ENCODE data around the gene NRF1. TPM values are rescaled to one million over a fixed set of nuclear protein-coding genes. Genes with fewer than 3 reads are reported as not detected.
"Not testable (repeated sequence)": the region's sequence is repeated elsewhere in the genome, so short reads cannot be mapped to it uniquely, and the experiment has no call there.

Gene NRF1
- total RNA-seq, 1 experiment from 2014 or later = 25.9 TPM

- ChIA-PET RAD21 (ENCODE audit: low non-redundant PET in 1 of 2, low total read pairs in 2 of 2, uncharacterized antibody in 2 of 2, unreplicated experiment in 2 of 2) (no interaction called here), POLR2A (no interaction called here), CTCF (no interaction called here)
- Histone ChIP-seq H3K4me1 (ENCODE audit: control insufficient read depth in 1 of 2, insufficient read depth in 2 of 2, low read length in 2 of 2) (0 out of 4 replicates have a peak, but pooled peaks cover 0 to 5% of the 10 kb centered on the region in 2 experiments), H3K27me3 (ENCODE audit: insufficient read depth, low read length) (no peaks in the 10 kb centered on the region), H3K36me3 (ENCODE audit: control insufficient read depth in 1 of 2, insufficient read depth in 2 of 2, low read length in 2 of 2) (peaks cover 12 to 25% of the 10 kb centered on the region in 2 experiments; a peak in 3 of 4 replicates), H3K9me2 (ENCODE audit: insufficient read depth) (no peaks in the 10 kb centered on the region), H3K9me3 (ENCODE audit: control insufficient read depth in 1 of 2, insufficient read depth in 1 of 2, low read depth in 1 of 2, low read length in 2 of 2) (peaks cover 0 to 1% of the 10 kb centered on the region in 2 experiments; a peak in 1 of 4 replicates), H4K20me1 (ENCODE audit: insufficient read depth) (no peaks in the 10 kb centered on the region), H3K9ac (ENCODE audit: low read length) (no peak overlapping the region), H3K4me3 (replicated peaks in 1 of 2; ENCODE audit: low read depth in 1 of 2, low read length in 2 of 2) (no peak overlapping the region), H2AFZ (ENCODE audit: low read depth, low read length, poor library complexity, severe bottlenecking) (no peak overlapping the region), H3K79me2 (ENCODE audit: insufficient read depth, low read length) (peaks cover 61% of the 10 kb centered on the region), H3K27ac (ENCODE audit: low read depth, low read length) (no peak overlapping the region), H3K4me2 (ENCODE audit: low read length) (no peak overlapping the region)
- DNase-seq (ENCODE audit: low read depth, low spot score) (no peak), ATAC-seq (no peak)
- BruUV-seq (replicated peaks) = no TSS peak
- TF ChIP-seq, protein P1, sequence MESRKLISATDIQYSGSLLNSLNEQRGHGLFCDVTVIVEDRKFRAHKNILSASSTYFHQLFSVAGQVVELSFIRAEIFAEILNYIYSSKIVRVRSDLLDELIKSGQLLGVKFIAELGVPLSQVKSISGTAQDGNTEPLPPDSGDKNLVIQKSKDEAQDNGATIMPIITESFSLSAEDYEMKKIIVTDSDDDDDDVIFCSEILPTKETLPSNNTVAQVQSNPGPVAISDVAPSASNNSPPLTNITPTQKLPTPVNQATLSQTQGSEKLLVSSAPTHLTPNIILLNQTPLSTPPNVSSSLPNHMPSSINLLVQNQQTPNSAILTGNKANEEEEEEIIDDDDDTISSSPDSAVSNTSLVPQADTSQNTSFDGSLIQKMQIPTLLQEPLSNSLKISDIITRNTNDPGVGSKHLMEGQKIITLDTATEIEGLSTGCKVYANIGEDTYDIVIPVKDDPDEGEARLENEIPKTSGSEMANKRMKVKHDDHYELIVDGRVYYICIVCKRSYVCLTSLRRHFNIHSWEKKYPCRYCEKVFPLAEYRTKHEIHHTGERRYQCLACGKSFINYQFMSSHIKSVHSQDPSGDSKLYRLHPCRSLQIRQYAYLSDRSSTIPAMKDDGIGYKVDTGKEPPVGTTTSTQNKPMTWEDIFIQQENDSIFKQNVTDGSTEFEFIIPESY (IDR thresholded peaks at IDR 0.05; ENCODE audit: extremely low read depth, insufficient replicate concordance, low read length) = no peak
- intact Hi-C loops (cut with micrococcal nuclease) = no loop called here
Measured at GRCh38 chr7:129655811-129656210, 44.3 kb downstream of the NRF1 start.

DNA sequence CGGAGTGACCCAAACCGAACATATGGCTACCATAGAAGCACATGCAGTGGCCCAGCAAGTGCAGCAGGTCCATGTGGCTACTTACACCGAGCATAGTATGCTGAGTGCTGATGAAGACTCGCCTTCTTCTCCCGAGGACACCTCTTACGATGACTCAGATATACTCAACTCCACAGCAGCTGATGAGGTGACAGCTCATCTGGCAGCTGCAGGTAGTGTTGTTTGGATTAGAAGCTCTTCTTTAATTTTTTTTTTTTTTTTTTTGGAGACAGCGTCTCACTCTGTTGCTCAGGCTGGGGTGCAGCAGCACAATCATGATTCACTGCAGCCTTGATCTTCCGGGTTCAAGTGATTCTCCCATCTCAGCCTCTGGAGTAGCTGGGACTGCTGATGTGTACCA, 45.8 kb downstream of the NRF1 start:
- Histone ChIP-seq H3K27me3 (ENCODE audit: insufficient read depth, low read length) (no peaks in the 10 kb centered on the region), H3K9me3 (ENCODE audit: control insufficient read depth in 1 of 2, insufficient read depth in 1 of 2, low read depth in 1 of 2, low read length in 2 of 2) (peaks cover 2 to 3% of the 10 kb centered on the region in 2 experiments; a peak in 2 of 4 replicates), H3K9ac (ENCODE audit: low read length) (no peak overlapping the region), H3K4me1 (ENCODE audit: control insufficient read depth in 1 of 2, insufficient read depth in 2 of 2, low read length in 2 of 2) (0 out of 4 replicates have a peak, but pooled peaks cover 0 to 5% of the 10 kb centered on the region in 2 experiments), H3K27ac (ENCODE audit: low read depth, low read length) (no peak overlapping the region), H2AFZ (ENCODE audit: low read depth, low read length, poor library complexity, severe bottlenecking) (no peak overlapping the region), H3K79me2 (ENCODE audit: insufficient read depth, low read length) (peaks cover 52% of the 10 kb centered on the region), H3K9me2 (ENCODE audit: insufficient read depth) (no peaks in the 10 kb centered on the region), H4K20me1 (ENCODE audit: insufficient read depth) (no peaks in the 10 kb centered on the region), H3K36me3 (ENCODE audit: control insufficient read depth in 1 of 2, insufficient read depth in 2 of 2, low read length in 2 of 2) (peaks cover 12 to 37% of the 10 kb centered on the region in 2 experiments; a peak in 3 of 4 replicates), H3K4me3 (replicated peaks in 1 of 2; ENCODE audit: low read depth in 1 of 2, low read length in 2 of 2) (no peak overlapping the region), H3K4me2 (ENCODE audit: low read length) (no peak overlapping the region)
- DNase-seq (ENCODE audit: low read depth, low spot score) (no peak), ATAC-seq (peak; percentile 22; the same call in 1 of the 2 replicates)
- ChIA-PET RAD21 (ENCODE audit: low non-redundant PET in 1 of 2, low total read pairs in 2 of 2, uncharacterized antibody in 2 of 2, unreplicated experiment in 2 of 2) (no interaction called here), POLR2A (no interaction called here), CTCF (interaction anchor here (1.3 kb wide), 1 partner anchor 169 kb away, joined by 3 read pairs; no protein-coding TSS in a partner anchor)
- TF ChIP-seq SRF (IDR thresholded peaks at IDR 0.05; ENCODE audit: low read depth) = no peak
- TF ChIP-seq, protein P2, sequence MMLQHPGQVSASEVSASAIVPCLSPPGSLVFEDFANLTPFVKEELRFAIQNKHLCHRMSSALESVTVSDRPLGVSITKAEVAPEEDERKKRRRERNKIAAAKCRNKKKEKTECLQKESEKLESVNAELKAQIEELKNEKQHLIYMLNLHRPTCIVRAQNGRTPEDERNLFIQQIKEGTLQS (IDR thresholded peaks at IDR 0.05) = no peak
- TF ChIP-seq JUND (IDR thresholded peaks at IDR 0.05) = no peak
- intact Hi-C loops (cut with micrococcal nuclease) = no loop called here
- BruUV-seq (replicated peaks) = no TSS peak

DNA sequence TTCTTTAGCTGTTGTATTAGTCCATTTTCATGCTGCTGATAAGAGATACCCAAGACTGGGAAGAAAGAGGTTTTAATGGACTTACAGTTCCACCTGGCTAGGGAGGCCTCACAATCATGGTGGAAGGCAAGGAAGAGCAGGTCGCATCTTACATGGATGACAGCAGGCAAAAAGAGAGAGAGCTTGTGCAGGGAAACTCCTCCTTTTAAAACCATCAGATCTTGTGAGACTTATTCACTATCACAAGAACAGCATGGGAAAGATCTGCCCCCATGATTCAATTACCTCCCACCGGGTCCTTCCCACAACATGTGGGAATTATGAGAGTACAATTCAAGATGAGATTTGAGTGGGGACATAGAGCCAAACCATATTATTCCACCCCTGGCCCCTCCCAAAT, 48.4 kb downstream of the NRF1 start:
- H2AFZ ChIP-seq (ENCODE audit: low read depth, low read length, poor library complexity, severe bottlenecking); DNase-seq (ENCODE audit: low read depth, low spot score); RAD21 ChIA-PET (ENCODE audit: low non-redundant PET in 1 of 2, low total read pairs in 2 of 2, uncharacterized antibody in 2 of 2, unreplicated experiment in 2 of 2); H3K4me2 ChIP-seq (ENCODE audit: low read length); BruUV-seq (replicated peaks); intact Hi-C loops (cut with micrococcal nuclease); ATAC-seq; H3K27me3 ChIP-seq (ENCODE audit: insufficient read depth, low read length); H3K4me3 ChIP-seq (replicated peaks in 1 of 2; ENCODE audit: low read depth in 1 of 2, low read length in 2 of 2); H3K9me3 ChIP-seq (ENCODE audit: control insufficient read depth in 1 of 2, insufficient read depth in 1 of 2, low read depth in 1 of 2, low read length in 2 of 2); H3K9me2 ChIP-seq (ENCODE audit: insufficient read depth); H4K20me1 ChIP-seq (ENCODE audit: insufficient read depth); H3K27ac ChIP-seq (ENCODE audit: low read depth, low read length); H3K9ac ChIP-seq (ENCODE audit: low read length); POLR2A ChIA-PET: not testable (repeated sequence)
- Histone ChIP-seq H3K36me3 (ENCODE audit: control insufficient read depth in 1 of 2, insufficient read depth in 2 of 2, low read length in 2 of 2) (peaks cover 12 to 37% of the 10 kb centered on the region in 2 experiments; a peak in 3 of 4 replicates), H3K79me2 (ENCODE audit: insufficient read depth, low read length) (peaks cover 33% of the 10 kb centered on the region), H3K4me1 (ENCODE audit: control insufficient read depth in 1 of 2, insufficient read depth in 2 of 2, low read length in 2 of 2) (peaks cover 7 to 17% of the 10 kb centered on the region in 2 experiments)
- CTCF ChIA-PET = interaction anchor here (1.3 kb wide), 1 partner anchor 351 kb away, joined by 4 read pairs; no protein-coding TSS in a partner anchor
